GM11168 (cell line): ENCODE measurements around the gene NFATC4.
"Not testable (repeated sequence)": the region's sequence is repeated elsewhere in the genome, so short reads cannot be mapped to it uniquely, and the experiment has no call there.

ENCODE experiments used
- in situ Hi-C: fragments of 300-500 bp; cut with MboI; formaldehyde crosslinking; loops from one replicate; pipeline ENCODE4 v1.12.0; 2022; ENCODE audit warnings: low sequenced_read_pairs; ENCODE audit not compliant: unreplicated experiment

NFATC4 gene

DNA sequence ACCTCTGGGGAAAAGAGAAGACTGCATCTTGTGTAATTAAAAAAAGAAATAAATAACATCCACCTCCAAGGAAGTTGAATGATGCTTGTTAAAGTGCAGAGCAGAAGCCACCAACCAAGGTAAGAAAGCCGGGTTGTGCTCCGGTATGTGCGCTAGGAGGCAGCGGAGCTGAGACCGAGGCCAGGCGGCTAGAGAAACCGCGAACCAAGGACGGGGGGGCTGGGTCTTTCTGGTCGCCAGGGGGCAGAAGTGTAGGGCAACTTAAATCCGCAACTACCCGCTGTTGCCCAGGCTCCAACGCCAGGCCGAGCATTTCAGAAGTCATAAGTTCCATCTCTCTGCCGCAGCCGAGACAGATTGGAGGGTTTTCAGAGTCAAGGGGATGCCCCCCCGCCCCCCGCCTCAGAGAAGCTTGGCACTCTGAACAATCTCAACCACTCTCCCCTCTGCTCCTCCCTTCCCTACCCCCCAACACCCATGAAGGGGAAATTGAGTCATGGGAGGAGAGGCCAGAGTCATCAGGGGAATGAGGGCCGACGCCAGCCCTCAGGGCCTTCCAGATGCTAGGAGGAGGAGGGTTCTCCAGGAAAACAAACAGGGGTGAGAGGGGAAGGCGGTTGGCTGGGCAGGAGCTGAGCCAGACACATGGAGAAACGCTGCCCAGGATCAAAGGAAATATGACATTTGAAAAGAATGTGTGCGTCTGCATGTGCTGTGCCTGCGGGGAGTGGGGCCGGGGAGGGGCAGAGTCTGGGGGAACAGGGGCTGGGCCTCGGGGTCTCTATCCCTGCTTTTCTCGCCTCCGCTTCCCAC is 2.2 kb upstream of the NFATC4 start:
- in situ Hi-C loops = loop anchor here (10.0 kb wide), 1 partner anchor 69 kb away; no protein-coding TSS in a partner anchor

DNA sequence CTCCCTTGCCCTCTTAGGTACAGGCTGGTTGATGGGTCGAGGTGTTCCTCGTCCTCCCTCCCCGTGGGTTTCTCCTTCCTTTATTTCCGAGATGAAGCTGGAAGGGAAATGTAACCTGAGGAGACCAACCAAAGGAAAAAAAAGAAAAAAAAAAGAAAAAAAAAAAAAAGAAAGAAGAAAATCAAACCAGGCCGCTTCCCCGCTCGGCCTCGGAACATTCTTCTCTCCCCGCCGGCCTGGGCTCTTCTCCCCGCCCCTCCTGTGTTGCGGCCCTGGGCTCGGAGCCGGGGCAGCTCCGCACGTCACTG is 1.6 kb upstream of the NFATC4 start:
- in situ Hi-C loops = loop anchor here (10.0 kb wide), 1 partner anchor 68 kb away; no protein-coding TSS in a partner anchor

DNA sequence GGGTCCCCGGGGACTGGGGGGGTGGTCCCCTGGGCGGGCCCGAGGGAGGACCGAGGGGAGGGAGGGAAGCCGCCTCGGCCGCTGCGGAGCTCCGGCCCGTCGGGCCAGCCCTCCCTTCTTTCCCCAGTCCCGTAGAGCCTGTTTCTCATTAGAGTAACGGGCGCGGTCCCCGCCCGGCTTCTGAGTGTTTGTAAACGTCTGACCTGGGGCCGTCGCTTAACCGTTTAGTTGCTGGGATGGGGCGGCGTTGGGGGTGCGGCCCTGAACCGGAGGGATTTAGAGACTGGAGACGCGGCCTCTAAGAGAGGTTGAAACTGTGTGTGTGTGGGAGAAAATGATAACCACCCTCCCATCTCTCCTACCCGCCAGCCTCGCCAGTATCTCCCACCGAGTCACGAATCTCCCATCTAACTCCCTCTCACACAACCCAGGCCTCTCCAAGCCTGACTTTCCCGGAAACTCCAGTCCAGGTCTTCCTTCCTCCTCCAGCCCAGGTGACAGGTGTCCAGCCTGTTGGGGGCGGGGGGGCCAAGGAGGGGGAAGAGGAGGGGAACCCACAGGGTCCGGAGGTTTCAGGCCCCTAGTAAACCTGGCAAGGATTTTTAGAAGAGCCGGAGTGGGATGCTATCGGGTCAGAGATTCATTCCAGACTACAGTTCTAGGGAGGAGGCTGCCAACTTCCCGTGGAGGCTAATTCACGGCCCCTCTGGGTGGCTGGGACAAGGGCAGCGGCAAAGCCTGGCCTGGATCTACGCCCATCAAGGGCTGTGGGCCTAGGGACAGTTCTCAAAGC is 1.1 kb upstream of the NFATC4 start:
- in situ Hi-C loops = loop anchor here (10.0 kb wide), 1 partner anchor 68 kb away; no protein-coding TSS in a partner anchor

DNA sequence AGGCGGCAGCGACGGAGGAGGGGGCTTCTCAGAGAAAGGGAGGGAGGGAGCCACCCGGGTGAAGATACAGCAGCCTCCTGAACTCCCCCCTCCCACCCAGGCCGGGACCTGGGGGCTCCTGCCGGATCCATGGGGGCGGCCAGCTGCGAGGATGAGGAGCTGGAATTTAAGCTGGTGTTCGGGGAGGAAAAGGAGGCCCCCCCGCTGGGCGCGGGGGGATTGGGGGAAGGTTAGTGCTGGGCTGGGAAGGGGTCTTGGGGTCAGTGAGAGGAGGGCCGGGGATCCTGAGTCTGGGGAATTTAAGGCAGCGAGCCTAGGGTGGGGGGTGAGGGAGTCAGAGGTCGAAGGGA is 203 bp downstream of the NFATC4 start:
- in situ Hi-C loops = loop anchor here (10.0 kb wide), 1 partner anchor 67 kb away; no protein-coding TSS in a partner anchor

DNA sequence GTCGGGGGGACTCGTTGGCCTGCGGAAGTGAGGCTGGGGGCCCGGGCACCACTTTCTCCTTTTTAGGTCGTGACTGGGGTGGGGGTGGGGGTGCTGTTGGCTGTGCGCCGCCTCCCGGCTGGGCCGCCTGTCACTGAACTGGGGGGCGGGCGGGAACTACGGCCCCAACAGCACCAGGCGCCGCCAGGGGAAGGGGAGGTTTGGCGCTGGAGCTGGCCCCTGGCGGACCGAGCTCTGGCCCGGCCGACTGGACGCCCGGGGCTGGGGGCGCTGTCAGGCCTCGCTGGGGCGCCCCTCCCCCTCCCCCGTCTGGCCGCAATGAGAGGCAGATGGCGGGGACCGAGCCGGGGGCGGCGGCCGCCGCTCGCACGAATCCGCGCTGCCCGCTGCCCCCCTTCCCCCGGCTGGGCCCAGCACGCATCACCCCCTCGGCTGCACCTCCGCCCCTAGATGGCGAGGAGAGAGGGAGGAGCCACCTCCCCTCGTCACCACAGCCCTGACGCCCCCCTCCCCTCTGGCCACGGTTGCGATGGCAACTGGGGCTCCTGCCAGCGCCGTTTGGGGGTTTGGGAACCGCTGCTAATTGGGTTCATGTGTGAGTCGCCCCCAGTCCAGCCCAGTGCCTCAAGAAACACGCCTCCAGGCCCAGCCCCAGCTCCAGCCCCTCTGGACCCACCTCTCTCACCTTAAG is 723 bp downstream of the NFATC4 start:
- in situ Hi-C loops = loop anchor here (10.0 kb wide), 1 partner anchor 66 kb away; no protein-coding TSS in a partner anchor

DNA sequence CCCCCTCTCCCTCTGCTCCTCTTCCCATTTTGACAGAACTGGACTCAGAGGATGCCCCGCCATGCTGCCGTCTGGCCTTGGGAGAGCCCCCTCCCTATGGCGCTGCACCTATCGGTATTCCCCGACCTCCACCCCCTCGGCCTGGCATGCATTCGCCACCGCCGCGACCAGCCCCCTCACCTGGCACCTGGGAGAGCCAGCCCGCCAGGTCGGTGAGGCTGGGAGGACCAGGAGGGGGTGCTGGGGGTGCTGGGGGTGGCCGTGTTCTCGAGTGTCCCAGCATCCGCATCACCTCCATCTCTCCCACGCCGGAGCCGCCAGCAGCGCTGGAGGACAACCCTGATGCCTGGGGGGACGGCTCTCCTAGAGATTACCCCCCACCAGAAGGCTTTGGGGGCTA is 1.5 kb downstream of the NFATC4 start:
- in situ Hi-C loops = loop anchor here (10.0 kb wide), 1 partner anchor 65 kb away; no protein-coding TSS in a partner anchor

DNA sequence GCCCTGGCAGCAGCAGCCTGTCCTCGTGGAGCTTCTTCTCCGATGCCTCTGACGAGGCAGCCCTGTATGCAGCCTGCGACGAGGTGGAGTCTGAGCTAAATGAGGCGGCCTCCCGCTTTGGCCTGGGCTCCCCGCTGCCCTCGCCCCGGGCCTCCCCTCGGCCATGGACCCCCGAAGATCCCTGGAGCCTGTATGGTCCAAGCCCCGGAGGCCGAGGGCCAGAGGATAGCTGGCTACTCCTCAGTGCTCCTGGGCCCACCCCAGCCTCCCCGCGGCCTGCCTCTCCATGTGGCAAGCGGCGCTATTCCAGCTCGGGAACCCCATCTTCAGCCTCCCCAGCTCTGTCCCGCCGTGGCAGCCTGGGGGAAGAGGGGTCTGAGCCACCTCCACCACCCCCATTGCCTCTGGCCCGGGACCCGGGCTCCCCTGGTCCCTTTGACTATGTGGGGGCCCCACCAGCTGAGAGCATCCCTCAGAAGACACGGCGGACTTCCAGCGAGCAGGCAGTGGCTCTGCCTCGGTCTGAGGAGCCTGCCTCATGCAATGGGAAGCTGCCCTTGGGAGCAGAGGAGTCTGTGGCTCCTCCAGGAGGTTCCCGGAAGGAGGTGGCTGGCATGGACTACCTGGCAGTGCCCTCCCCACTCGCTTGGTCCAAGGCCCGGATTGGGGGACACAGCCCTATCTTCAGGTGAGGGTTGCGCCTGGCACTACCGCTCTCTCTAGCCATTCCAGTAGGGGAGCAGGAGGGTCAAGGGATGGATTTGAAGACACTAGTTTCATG is 2.1 kb downstream of the NFATC4 start:
- in situ Hi-C loops = loop anchor here (10.0 kb wide), 1 partner anchor 65 kb away; no protein-coding TSS in a partner anchor

DNA sequence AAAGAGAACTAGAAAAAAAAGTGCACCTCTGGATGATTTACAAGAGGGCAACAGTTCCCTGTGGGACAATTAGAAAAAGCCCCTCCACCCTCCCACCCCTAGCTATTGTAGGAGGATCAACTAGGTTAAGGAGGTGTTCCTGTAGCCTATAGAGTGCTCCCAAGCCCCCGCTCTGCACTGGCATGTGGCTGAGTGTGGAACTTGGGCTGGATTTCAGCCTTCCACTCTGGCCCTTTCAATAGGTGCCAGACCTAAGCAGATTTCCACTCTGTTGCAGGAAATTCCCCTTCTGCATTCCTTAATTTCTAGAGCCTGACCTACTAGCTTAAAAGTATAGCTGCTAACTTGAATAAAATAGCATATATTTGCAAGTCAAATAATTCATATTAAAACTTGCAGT is 2.8 kb downstream of the NFATC4 start:
- in situ Hi-C loops = no loop called here

DNA sequence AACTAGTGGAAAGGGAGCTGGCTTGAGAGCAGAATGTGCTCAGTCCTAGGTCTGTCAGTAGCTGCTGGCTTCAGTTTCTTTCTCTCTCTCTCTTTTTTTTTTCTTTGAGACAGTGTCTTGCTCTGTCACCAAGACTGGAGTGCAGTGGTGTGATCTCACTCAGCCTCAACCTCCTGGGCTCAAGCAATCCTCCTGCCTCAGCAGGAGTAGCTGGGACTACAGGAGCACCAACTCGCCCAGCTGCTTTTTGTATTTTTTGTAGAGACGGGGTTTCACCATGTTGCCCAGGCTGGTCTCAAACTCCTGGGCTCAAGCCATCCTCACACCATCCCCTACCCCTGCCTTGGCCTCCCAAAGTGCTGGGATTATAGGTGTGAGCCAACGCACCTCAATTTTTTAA is 3.6 kb downstream of the NFATC4 start:
- in situ Hi-C loops = not testable (repeated sequence)

DNA sequence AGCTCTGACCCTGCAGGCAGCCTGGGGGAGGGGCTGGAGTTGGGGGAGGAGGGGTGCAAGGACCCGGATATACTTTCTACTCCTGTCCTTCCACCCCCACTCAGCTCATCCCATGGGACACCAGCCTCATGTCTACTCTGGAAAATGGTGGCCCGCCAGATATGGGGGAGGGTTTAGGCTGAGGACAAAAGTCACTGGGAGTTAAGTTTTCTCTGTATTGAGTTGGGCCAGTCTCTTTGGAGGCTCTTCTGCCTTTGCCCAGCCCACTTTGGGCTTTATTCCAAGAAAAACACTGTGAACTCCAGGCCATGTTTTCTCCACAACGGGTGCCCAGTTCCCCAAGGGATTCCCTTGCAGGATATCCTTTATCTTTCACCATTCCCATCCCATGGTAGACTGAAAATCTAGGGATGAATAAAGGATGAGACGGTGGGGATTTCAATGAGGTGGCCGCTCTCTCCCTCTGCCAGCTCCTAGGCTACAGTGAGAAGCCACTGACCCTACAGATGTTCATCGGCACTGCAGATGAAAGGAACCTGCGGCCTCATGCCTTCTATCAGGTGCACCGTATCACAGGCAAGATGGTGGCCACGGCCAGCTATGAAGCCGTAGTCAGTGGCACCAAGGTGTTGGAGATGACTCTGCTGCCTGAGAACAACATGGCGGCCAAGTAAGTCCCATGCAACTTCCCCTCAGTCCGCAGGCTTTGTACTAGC is 4.9 kb downstream of the NFATC4 start:
- in situ Hi-C loops = no loop called here

DNA sequence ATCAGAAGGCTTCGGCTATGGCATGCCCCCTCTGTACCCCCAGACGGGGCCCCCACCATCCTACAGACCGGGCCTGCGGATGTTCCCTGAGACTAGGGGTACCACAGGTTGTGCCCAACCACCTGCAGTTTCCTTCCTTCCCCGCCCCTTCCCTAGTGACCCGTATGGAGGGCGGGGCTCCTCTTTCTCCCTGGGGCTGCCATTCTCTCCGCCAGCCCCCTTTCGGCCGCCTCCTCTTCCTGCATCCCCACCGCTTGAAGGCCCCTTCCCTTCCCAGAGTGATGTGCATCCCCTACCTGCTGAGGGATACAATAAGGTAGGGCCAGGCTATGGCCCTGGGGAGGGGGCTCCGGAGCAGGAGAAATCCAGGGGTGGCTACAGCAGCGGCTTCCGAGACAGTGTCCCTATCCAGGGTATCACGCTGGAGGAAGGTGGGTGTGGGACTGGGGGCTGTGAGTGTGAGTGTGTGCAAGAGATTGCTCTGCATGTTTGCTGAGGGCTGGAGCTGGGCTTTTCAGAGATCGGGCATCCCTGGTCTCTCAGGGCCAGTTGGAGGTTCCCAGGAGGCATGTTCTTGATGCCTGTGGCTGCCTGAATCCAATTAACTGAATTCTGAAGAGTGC is 8.6 kb downstream of the NFATC4 start:
- in situ Hi-C loops = no loop called here

DNA sequence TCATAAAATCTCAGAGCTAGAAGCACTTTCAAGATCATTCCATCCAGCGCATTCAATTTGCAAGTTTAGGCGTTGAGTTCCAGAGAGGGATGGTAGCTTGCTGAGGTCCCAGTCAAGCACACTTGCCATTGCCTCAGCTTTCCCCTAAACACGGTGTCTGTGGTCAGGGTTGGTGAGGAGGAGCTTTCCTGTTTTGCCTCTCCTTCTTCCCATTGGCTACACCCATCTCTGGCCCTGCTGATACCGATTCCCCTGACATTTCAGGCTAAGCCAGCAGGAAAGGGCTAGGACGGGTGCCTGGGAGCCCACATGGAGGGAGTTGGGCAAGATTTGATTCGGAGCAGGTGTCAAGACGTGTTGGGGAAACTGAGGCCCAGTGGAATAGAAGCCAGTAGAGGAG is 9.1 kb downstream of the NFATC4 start:
- in situ Hi-C loops = no loop called here

DNA sequence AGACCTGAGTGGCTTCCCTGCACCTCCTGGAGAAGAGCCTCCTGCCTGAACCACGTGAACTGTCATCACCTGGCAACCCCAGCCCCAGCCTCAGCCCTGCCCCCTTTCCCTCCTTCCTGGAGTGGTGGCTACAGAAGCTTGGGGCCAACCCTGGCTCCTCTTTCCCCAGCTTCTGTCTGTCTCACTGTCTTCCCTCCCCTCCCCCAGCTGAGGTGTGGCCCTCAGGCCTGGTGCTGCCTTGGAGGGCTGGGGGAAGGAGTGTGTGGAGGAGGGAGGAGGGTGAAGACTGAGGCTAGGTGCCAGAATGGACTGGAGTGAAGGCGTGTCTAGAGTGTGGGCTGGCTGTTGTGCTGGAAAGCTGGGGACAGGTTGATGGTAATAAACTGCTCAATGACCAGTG is 9.7 kb downstream of the NFATC4 start:
- in situ Hi-C loops = no loop called here

DNA sequence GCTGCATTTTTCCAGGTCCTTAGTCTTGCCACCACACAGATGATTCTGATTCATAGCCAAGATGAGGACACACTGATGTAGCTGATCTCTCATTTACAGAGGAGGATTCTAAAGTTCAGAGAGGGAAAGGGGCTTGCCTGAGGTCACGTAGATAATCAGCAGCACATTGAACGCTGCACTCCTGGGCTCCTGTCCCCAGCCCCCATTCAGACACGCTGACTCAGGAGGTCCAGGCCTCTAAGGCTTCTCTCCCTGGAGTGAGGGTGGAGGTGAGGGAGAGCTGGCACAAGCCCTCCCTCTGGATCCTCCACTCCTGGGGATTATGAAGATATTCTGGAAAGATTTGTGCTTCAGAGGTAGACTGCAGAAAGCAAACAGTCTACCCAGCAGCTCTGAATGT is 10.3 kb downstream of the NFATC4 start:
- in situ Hi-C loops = no loop called here

DNA sequence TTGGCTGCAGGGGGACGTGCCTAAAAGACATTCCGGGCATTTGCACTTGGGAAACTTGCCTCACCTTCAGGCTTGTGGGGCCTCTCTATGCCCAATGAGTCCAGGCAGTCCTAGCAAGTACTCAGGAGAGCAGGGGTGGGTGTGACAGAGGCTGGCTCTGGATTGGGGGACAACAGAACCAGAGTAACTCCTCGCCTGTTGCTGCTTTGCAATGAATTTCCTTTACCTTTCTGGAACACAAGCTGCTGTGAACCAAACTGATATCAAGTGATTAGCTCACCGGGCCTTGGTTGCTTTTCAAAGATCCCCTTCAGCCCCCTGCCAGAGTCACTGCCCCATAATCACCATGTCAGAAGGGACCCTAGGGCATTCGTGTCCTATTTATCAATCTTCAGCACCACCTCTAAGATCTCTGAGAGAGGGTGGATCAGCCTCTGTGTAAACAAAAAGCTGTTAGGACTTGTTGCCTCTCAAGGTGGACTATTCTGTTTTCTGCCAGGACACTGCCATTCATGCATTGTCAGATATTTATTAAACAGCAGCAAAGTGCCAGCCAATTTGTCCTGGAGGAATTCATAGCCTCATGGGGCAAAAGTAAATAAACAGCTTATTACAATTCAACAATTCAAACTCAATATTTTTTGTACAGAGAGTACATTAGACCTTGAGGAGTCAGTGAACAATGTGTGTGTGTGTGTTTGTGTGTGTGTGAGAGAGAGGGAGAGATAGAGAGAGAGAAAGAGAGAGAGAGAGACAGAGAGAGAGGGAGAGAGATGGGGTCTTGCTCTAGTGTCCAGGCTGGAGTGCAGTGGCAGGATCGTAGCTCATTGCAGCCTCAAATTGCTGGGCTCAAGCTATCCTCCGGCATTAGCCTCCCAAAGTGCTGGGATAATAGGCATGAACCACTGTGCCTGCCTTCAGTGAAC is 11.3 kb downstream of the NFATC4 start:
- in situ Hi-C loops = no loop called here

DNA sequence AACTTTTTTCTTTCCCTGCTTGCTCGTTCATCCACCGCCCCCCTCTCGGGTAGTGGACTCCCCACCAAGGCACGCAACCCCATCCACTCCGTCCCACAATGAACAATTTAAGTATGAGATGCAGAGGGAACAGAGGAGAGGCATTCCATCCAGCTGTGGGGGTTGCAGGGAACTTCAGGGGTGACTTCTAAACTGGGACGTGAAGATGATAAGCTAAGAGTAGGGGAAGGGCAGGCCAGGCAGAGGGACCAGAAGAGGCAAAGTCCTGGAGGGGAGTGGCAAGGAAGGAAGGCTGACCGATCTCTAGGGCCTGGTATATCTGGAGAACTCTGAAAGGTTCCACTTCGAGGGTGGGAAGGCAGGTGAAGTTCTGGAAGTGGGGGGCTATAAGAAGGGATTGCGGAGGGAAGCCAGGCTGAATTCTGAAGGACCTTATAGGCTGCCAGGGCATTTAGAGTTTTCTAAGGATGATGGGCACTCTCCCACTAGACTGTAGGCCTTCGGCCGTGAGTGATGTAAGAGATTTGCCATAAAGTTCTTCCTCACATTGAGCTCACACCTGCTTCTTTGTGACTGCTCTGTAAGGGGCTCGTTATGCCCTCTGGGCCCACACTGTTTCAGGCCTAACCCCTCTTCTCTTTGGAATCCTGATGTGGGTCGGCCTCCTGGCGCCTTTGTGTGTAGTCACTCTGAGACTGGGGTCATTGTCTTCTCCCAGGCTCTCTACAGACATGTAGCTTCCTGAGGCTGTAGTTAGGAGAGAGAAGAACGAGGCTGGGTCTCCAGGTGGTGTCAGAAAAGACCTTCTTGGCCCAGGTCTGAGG is 12.1 kb downstream of the NFATC4 start:
- in situ Hi-C loops = no loop called here

DNA sequence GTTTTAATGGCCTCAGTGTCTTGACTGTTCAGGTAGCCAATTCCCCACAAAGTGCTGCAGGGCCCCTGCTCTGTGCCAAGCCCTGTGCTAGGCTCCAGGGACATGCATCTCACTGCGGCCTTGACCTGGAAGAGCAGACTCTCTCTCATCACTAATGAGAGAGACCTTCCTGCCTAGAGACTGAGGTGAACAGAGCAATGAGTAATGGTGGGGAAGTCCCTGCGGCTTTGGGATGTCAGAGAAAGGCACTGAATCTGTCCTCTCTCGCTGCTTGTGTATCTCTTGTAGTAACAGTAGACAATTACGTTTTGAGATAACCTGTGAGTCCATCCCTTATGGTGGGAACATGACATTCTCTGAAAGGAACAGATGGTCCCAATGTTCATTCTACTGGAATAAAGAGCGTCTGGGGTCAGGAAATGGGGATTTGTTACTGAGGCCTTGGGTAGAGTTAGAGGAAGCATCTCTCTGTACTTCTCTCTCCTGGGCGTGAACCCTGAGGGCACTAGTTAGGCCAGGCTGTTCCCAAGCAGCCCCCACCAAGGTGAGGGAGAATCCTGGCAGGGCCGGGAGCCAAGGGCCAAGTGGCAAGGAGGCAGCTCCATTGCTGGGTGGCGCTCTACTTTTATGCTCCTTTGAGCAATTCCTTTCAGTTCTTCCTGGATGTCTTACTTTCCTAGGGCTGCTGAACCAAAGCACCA is 13.5 kb downstream of the NFATC4 start:
- in situ Hi-C loops = no loop called here
